DOHH2 (cell line): Measurements from ENCODE around the gene RRP12.

Experiments used
- H3F3A ChIP-seq: fragments of 200-600 bp; sonication (generic), shearing (Covaris generic); 2 replicates; pipeline ENCODE4 v1.6.0; 2016; ENCODE audit warnings: antibody characterized with exemption, mild to moderate bottlenecking; ENCODE audit not compliant: control insufficient read depth, insufficient read depth
- H3K27ac ChIP-seq: fragments of 200-600 bp; sonication (generic); 2 replicates; pipeline ENCODE4 v1.5.1; 2014; ENCODE audit warnings: low read depth, mild to moderate bottlenecking, low read length, moderate library complexity
- H3K27me3 ChIP-seq: fragments of 200-600 bp; sonication (generic); 2 replicates; pipeline ENCODE4 v1.6.1; 2014; ENCODE audit warnings: mild to moderate bottlenecking, low read length, mixed read lengths; ENCODE audit not compliant: control insufficient read depth
- H3K36me3 ChIP-seq: fragments of 200-600 bp; sonication (generic); 2 replicates; pipeline ENCODE4 v1.6.1; 2014; ENCODE audit warnings: mild to moderate bottlenecking, low read length, moderate library complexity, mixed read lengths; ENCODE audit not compliant: control insufficient read depth
- H3K4me1 ChIP-seq: fragments of 200-600 bp; sonication (generic); 2 replicates; pipeline ENCODE4 v1.6.1; 2014; ENCODE audit warnings: mild to moderate bottlenecking, low read length, mixed read lengths; ENCODE audit not compliant: control insufficient read depth
- H3K4me2 ChIP-seq: fragments of 200-600 bp; sonication (generic); 2 replicates; pipeline ENCODE4 v1.6.0; 2014; ENCODE audit warnings: mild to moderate bottlenecking, low read length, moderate library complexity
- H3K4me3 ChIP-seq: fragments of 200-600 bp; sonication (generic); 2 replicates; pipeline ENCODE4 v1.5.1; 2014; ENCODE audit warnings: mild to moderate bottlenecking, low read length, mixed read lengths
- H3K79me2 ChIP-seq: fragments of 200-600 bp; sonication (generic); 2 replicates; pipeline ENCODE4 v1.6.1; 2014; ENCODE audit warnings: mild to moderate bottlenecking, low read length, mixed read lengths; ENCODE audit not compliant: control insufficient read depth
- H3K9me2 ChIP-seq: fragments of 200-600 bp; sonication (generic); replicated peaks from 2 replicates; pipeline ENCODE4 v1.6.1; 2014; ENCODE audit warnings: mild to moderate bottlenecking, low read length, mixed read lengths; ENCODE audit not compliant: control insufficient read depth
- H3K9me3 ChIP-seq: fragments of 200-600 bp; sonication (generic); 2 replicates; pipeline ENCODE4 v1.6.1; 2014; ENCODE audit warnings: antibody characterized with exemption, low read length, mixed read lengths; ENCODE audit not compliant: control insufficient read depth, insufficient read depth
- H4K20me1 ChIP-seq: fragments of 200-600 bp; sonication (generic); 2 replicates; pipeline ENCODE4 v1.6.0; 2014; ENCODE audit warnings: low read depth, mild to moderate bottlenecking, antibody characterized with exemption, low read length, moderate library complexity; ENCODE audit not compliant: control insufficient read depth, insufficient read depth
- EZH2phosphoT487 ChIP-seq: fragments of 200-600 bp; sonication (generic); IDR thresholded peaks from 2 replicates; pipeline ENCODE4 v1.6.1; 2017; ENCODE audit warnings: borderline replicate concordance, mild to moderate bottlenecking, antibody characterized with exemption, low read length, moderate library complexity, mixed read lengths
- TF ChIP-seq, protein P1 (sequence below): fragments of 200-600 bp; sonication (generic); IDR thresholded peaks from one replicate; pipeline ENCODE4 v1.5.1; 2014; ENCODE audit warnings: antibody characterized with exemption, mild to moderate bottlenecking, low read depth, low read length; ENCODE audit not compliant: poor library complexity, severe bottlenecking

The RRP12 gene

DNA sequence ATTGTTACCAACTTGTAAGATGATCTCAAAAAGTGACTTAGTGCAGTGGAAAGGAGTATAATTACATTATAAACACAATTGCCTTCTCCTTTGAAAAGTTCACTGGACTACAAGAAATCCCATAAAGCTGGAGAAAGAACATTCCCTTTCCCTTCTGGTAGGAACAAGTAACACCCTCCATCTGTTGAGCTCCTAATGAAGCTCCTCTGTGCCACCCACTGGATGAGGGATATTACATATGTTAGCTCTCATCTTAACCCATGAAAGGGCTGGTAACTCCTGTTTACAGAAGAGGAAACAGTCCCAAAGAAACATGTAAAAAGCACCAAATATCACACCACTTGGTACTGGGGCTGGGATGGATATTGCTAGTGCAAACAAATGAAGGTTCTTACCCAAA, 32.9 kb upstream of the RRP12 start:
- Histone ChIP-seq H3K27ac (peak overlapping the region; percentile 16; the same call in 1 of the 2 replicates), H3K4me1 (peaks cover 15% of the 10 kb centered on the region), H3K9me2 (no peaks in the 10 kb centered on the region), H3K79me2 (peaks cover 25% of the 10 kb centered on the region), H3K4me2 (no peak overlapping the region), H3K27me3 (no peaks in the 10 kb centered on the region), H3K36me3 (peaks cover 76% of the 10 kb centered on the region), H3K9me3 (no peaks in the 10 kb centered on the region), H3F3A (peaks cover 51% of the 10 kb centered on the region), H4K20me1 (peaks cover 3% of the 10 kb centered on the region; the same call in 1 of the 2 replicates), H3K4me3 (no peak overlapping the region)
- TF ChIP-seq EZH2phosphoT487, result no peak

DNA sequence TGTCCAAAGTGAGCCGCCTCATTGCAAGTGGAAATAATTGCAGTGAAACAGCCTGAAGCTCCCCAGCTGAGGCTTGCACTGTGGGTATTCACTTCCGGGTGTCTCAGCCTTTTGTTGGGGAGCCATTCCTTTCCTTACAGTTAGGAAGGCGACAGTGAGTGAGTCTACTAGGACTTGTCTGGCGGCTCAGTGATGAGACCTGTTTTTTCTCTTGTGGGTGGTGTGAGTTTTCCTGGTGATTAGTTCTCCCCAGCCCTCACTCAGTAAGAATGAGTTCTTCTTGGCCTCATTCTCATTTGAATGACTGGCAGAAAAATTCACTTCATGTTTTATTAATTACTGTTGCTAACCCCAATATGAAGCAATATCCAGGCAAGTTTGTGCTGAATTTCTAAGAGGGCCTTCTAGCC, 27.4 kb upstream of the RRP12 start:
- H3K4me2 ChIP-seq, result peak overlapping the region; percentile 82
- H3K4me1 ChIP-seq, result peaks cover 42% of the 10 kb centered on the region
- TF ChIP-seq, protein P1, sequence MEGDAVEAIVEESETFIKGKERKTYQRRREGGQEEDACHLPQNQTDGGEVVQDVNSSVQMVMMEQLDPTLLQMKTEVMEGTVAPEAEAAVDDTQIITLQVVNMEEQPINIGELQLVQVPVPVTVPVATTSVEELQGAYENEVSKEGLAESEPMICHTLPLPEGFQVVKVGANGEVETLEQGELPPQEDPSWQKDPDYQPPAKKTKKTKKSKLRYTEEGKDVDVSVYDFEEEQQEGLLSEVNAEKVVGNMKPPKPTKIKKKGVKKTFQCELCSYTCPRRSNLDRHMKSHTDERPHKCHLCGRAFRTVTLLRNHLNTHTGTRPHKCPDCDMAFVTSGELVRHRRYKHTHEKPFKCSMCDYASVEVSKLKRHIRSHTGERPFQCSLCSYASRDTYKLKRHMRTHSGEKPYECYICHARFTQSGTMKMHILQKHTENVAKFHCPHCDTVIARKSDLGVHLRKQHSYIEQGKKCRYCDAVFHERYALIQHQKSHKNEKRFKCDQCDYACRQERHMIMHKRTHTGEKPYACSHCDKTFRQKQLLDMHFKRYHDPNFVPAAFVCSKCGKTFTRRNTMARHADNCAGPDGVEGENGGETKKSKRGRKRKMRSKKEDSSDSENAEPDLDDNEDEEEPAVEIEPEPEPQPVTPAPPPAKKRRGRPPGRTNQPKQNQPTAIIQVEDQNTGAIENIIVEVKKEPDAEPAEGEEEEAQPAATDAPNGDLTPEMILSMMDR, result no peak
- TF ChIP-seq EZH2phosphoT487, result no peak
- peak overlapping the region; percentile 95 for H3K4me3 ChIP-seq
- peaks cover 50% of the 10 kb centered on the region for H3F3A ChIP-seq
- peaks cover 66% of the 10 kb centered on the region for H3K36me3 ChIP-seq
- no peaks in the 10 kb centered on the region for H3K27me3 ChIP-seq
- H3K9me3 ChIP-seq, result no peaks in the 10 kb centered on the region
- H3K9me2 ChIP-seq, result no peaks in the 10 kb centered on the region
- peaks cover 21% of the 10 kb centered on the region for H4K20me1 ChIP-seq
- H3K27ac ChIP-seq, result peak overlapping the region; percentile 9; the same call in 1 of the 2 replicates
- H3K79me2 ChIP-seq, result peaks cover 62% of the 10 kb centered on the region

- Histone ChIP-seq H3K4me3 (peak overlapping the region; percentile 95), H3K27ac (peak overlapping the region; percentile 73), H3K36me3 (peaks cover 62% of the 10 kb centered on the region), H3K79me2 (peaks cover 62% of the 10 kb centered on the region), H3K9me3 (no peaks in the 10 kb centered on the region), H3K27me3 (no peaks in the 10 kb centered on the region), H3K9me2 (no peaks in the 10 kb centered on the region), H3K4me1 (peaks cover 42% of the 10 kb centered on the region), H3K4me2 (peak overlapping the region; percentile 82), H3F3A (peaks cover 46% of the 10 kb centered on the region), H4K20me1 (peaks cover 21% of the 10 kb centered on the region)
- TF ChIP-seq, protein P1, result no peak
- TF ChIP-seq EZH2phosphoT487, result no peak
Measured at GRCh38 chr10:97427571-97428179, 26.5 kb upstream of the RRP12 start.

DNA sequence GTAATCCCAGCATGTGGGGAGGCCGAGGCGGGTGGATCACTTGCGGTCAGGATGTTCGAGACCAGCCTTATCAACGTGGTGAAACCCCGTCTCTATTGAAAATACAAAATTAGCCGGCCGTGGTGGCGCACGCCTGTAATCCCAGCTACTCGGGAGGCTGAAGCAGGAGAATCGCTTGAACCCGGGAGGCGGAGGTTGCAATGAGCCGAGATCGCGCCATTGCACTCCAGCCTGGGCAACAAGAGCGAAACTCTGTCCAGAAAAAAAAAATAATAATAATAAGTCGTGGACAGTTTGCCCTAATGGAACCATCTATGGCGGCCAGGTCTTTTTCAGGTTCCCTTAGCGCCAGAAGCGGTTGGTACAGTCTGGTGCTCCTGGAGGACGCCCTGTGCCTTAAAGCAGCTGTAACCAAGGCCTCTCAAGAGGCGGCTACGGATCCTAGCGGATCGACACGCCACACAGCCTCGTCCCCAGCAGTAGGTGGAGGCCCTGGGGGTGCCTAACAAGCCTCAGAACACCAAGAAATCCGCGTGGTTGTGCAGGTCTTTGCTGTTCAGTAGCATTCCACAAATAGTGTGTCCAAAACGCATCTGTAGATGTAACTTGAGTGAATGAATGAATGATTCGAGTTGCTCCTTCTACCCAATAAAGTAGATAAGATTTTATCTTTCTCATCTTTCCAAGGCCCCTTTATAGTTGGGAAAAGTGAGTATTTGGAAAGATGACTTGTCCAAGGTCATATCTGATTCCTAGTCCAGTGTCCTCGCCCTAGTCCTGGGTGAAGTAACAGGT, 25.8 kb upstream of the RRP12 start:
- Histone ChIP-seq H3K4me1 (peaks cover 42% of the 10 kb centered on the region), H3K79me2 (peaks cover 62% of the 10 kb centered on the region)

More for the DNA sequence above, 25.8 kb upstream of the RRP12 start:
- Histone ChIP-seq H3K9me2 (no peaks in the 10 kb centered on the region), H3F3A (peaks cover 44% of the 10 kb centered on the region), H4K20me1 (peaks cover 21% of the 10 kb centered on the region), H3K4me2 (peak overlapping the region; percentile 82), H3K27ac (peak overlapping the region; percentile 73), H3K4me3 (peak overlapping the region; percentile 95), H3K27me3 (no peaks in the 10 kb centered on the region), H3K9me3 (no peaks in the 10 kb centered on the region), H3K36me3 (peaks cover 58% of the 10 kb centered on the region)
- no peak for TF ChIP-seq EZH2phosphoT487
